Right lobe of liver (tissue), 6 donors: ENCODE measurements around the gene APOB. TPM values are rescaled to one million over a fixed set of nuclear protein-coding genes. Genes with fewer than 3 reads are reported as not detected.

ENCODE experiments used
- ATAC-seq, 4 donors: fragments of 200-7000 bp; cut with Tn5 transposase; one replicate each; pipeline ENCODE4 v1.9.1; 2020; ENCODE audit warnings: mild to moderate bottlenecking in 4 of 4, moderate library complexity in 4 of 4
- DNase-seq, 3 donors: peaks; one replicate each; pipeline ENCODE4 v3.0.0-alpha.2; 2020
- H3K27ac ChIP-seq, 3 donors: fragments of 200-600 bp; one replicate each; pipeline ENCODE4 v1.8.0; 2022
- H3K27me3 ChIP-seq, 2 donors: fragments of 200-600 bp; one replicate each; pipeline ENCODE4 v1.8.0; 2022
- H3K36me3 ChIP-seq, 4 donors: fragments of 200-600 bp; sonication (generic) in 1 of 4; one replicate each; pipeline versions ENCODE4 v1.5.1 to v1.8.0; 2017 to 2022; ENCODE audit warnings: control low read depth in 1 of 4
- H3K4me1 ChIP-seq, 4 donors: fragments of 200-600 bp; sonication (generic) in 1 of 4; one replicate each; pipeline versions ENCODE4 v1.5.1 to v1.8.0; 2017 to 2022; ENCODE audit warnings: control low read depth in 1 of 4
- H3K4me3 ChIP-seq, 3 donors: fragments of 200-600 bp; one replicate each; pipeline ENCODE4 v1.8.0; 2022
- H3K9me3 ChIP-seq, 4 donors: fragments of 200-600 bp; sonication (generic) in 1 of 4; one replicate each; pipeline versions ENCODE4 v1.5.1 to v1.8.0; 2017 to 2022; ENCODE audit warnings: control low read depth in 1 of 4
- CTCF ChIP-seq, 4 donors: fragments of 200-600 bp in 3 of 4; fragments of 450-650 bp in 1 of 4; IDR thresholded peaks; one replicate each; pipeline versions ENCODE4 v1.5.1 to v1.8.0; 2016 to 2022; ENCODE audit warnings: antibody characterized with exemption in 4 of 4, mild to moderate bottlenecking in 2 of 4
- POLR2A ChIP-seq: fragments of 450-650 bp; IDR thresholded peaks from one replicate; pipeline ENCODE4 v1.6.1; 2017; ENCODE audit warnings: antibody characterized with exemption, mild to moderate bottlenecking
- WGBS: methylation state at CpG from one replicate; pipeline ENCODE4 v1.1.6; 2018; ENCODE audit warnings: low coverage, low lambda C conversion rate; ENCODE audit not compliant: insufficient coverage; ENCODE audit errors: missing lambda C conversion rate; 5-methylcytosine and 5-hydroxymethylcytosine counted together
- intact Hi-C, 2 donors: fragments of 100-400 bp; cut with DNase I; formaldehyde crosslinking; loops; one replicate each; pipeline versions ENCODE4 v1.11.2 to v1.14.1; 2022
- total RNA-seq, 6 experiments: library from RNA; depleted of rRNA in 2 of 6; stranded (reverse); fragments of >200 nt in 2 of 6; fragmentation: NEBNext Ultra II Directional in 3 of 6; extraction: Animal tissue kit (Norgen Biotek cat#: 25700) in 3 of 6; gene quantifications; one replicate each; pipeline versions ENCODE4 v1.1.0 to v1.2.4, GENCODE V29; 2016 to 2023
- donor health status: DM: no; HTN: yes; CAD: no.
- donor health status: DM: no; HTN: no; CAD: no.
- donor health status: DM: no; HTN: no; CAD: no.
- donor health status: DM: no; HTN: yes; CAD: no.
- donor health status: DM: no; HTN: yes; CAD: no.

The APOB gene
- total RNA-seq, 6 experiments from 2014 or later = 2,615 to 3,271 (median 2,774) TPM

DNA sequence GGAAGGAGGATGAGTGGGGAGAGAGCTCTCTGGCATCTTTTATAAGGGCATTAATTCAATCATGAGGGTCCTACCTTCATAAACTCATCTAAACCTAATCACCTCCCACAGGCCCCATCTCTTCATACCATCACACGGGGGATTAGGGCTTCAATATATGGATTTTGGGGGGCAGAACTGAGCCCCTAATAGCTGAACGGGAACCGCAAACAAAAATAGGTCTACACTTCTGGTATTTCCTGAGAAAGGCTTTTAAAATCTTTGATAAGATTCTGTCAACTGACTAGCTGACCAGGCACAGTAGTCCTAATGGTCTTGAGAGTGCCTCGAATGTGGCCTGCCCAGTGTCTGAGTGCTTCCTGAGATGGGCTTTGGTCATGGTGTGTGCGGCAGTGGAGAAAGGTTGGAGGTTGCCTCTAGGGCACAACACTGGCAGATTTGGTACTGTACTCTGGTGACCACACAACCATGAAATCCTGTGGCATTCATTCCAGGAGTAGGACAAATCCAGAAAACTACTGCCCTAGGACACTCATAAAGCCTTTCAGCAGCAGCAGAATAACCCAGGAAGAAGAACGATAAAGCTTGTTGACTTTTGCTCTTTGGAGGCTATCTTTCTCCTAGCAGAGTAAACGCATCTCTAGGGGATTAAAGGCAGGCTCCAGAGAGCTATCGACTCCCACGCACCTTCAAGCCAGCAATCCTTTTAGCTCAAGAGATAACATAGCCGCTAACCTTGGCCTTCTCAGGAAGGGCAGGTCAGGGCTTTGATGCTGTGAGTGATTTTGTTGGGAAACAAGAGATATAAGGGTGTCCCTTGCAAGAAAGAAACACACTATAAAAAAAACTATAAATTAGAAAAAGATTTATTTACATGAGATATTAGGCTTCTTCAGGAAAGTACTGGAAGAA, 12.3 kb upstream of the APOB start:
- TF ChIP-seq CTCF (IDR thresholded peaks at IDR 0.05) (no peak), POLR2A (no peak)
- ATAC-seq = peak in 1 of 4 donors; percentile 51
- 46% methylated on average over 10 of the region's 10 CpGs for WGBS
- no peaks in the 10 kb centered on the region for H3K9me3 ChIP-seq
- H3K4me3 ChIP-seq = no peak overlapping the region
- peaks cover 0 to 9% (median 3%) of the 10 kb centered on the region in 4 donors for H3K4me1 ChIP-seq
- no peak for DNase-seq
- H3K27ac ChIP-seq = no peak overlapping the region
- intact Hi-C loops = no loop called here
- no peaks in the 10 kb centered on the region for H3K36me3 ChIP-seq
- no peaks in the 10 kb centered on the region for H3K27me3 ChIP-seq

DNA sequence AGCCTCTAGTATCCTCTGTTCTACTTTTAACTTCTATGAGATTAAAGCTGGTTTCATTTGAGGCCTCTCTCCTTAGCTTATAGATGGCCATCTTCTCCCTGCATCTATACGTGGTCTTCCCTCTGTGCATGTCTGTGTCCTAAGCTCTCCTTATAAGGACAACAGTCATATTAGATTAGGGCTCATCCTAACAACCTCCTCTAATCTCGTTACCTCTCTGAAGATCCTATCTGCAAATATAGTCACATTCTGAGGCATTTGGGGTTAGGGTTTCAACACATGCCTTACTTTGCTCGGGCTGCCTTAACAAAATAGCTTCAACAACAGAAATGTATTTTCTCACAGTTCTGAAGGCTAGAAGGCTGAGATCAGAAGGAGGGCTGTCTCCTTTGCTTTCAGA, 11.6 kb upstream of the APOB start:
- Histone ChIP-seq H3K27me3 (no peaks in the 10 kb centered on the region), H3K9me3 (no peaks in the 10 kb centered on the region), H3K4me3 (no peak overlapping the region), H3K4me1 (peaks cover 0 to 9% (median 3%) of the 10 kb centered on the region in 4 donors), H3K36me3 (no peaks in the 10 kb centered on the region), H3K27ac (no peak overlapping the region)
- ATAC-seq (no peak), DNase-seq (no peak)
- WGBS = 80% methylated on average over 3 of the region's 3 CpGs
- intact Hi-C loops = no loop called here
- TF ChIP-seq POLR2A = no peak
- no peak for TF ChIP-seq CTCF (IDR thresholded peaks at IDR 0.05)

DNA sequence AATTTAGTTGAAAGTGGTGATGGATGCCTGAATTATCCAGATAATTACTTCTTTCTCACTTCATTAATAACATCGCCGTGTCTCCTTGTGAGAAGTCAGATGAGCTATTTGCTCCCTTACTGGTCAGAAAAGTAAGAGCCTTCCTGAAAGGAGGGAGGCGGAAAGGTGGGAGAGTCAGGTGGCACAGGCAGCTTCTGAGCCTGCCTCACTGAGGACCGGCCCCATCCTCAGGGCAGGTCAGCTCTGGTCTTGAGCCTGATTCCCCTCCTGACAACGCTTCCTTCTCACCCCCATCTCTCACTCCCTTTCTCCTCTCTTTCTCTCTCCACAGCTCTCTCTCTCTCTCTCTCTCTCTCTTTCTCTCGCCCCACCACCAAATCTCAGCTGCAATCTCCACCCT, 10.1 kb upstream of the APOB start:
- Histone ChIP-seq H3K27ac (no peak overlapping the region), H3K4me3 (no peak overlapping the region), H3K27me3 (no peaks in the 10 kb centered on the region), H3K4me1 (peaks cover 0 to 9% (median 3%) of the 10 kb centered on the region in 4 donors), H3K36me3 (no peaks in the 10 kb centered on the region), H3K9me3 (no peaks in the 10 kb centered on the region)
- TF ChIP-seq CTCF (IDR thresholded peaks at IDR 0.05) (no peak), POLR2A (no peak)
- ATAC-seq = no peak
- intact Hi-C loops = no loop called here
- WGBS = 99% methylated on average over 6 of the region's 6 CpGs
- no peak for DNase-seq

DNA sequence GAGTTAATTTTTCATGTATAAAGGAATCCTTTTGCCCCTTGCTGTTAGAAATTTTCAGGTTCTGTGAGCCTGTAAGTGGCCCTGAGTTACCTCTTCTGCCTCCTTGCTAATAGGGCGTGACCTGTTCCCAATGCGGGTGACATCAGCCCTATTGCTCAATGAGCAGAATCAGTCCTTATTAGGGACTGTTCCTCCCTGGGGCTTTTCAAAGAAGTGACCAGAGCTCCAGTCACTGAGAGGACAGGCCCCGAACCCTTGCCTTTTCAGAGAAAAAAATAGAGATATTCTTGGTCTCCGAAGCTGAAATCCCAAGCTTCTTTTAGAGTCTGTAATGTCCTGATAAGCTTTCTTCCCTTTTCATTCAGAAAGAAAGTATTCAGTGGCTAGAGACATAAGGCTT, 8.2 kb upstream of the APOB start:
- Histone ChIP-seq H3K9me3 (no peaks in the 10 kb centered on the region), H3K4me1 (peaks cover 0 to 16% (median 6%) of the 10 kb centered on the region in 4 donors), H3K36me3 (no peaks in the 10 kb centered on the region), H3K4me3 (no peak overlapping the region), H3K27ac (peak overlapping the region; percentile 50 to 76 (median 56)), H3K27me3 (no peaks in the 10 kb centered on the region)
- intact Hi-C loops = no loop called here
- 35% methylated on average over 4 of the region's 4 CpGs for WGBS
- DNase-seq (peak; percentile 66 to 90 (median 82)), ATAC-seq (peak; percentile 84 to 95 (median 88))
- TF ChIP-seq CTCF (IDR thresholded peaks at IDR 0.05) (no peak), POLR2A (peak; percentile 62)
